Activated naive CD8-positive, alpha-beta T cell (primary cell): ENCODE results near the gene LRR1.
A peak's percentile ranks its signal among the peaks of the same experiment; 100 is the strongest.
"Not testable (repeated sequence)": the region's sequence is repeated elsewhere in the genome, so short reads cannot be mapped to it uniquely, and the experiment has no call there.

Source experiments
- H3K27ac Mint-ChIP-seq: one replicate; pipeline ENCODE4 v1.8.0; 2021; ENCODE audit warnings: mixed read lengths
- H3K27me3 Mint-ChIP-seq: one replicate; pipeline ENCODE4 v1.8.0; 2021; ENCODE audit warnings: mixed read lengths
- H3K36me3 Mint-ChIP-seq: one replicate; pipeline ENCODE4 v1.8.0; 2021; ENCODE audit warnings: mixed read lengths
- H3K4me1 Mint-ChIP-seq: one replicate; pipeline ENCODE4 v1.8.0; 2021; ENCODE audit warnings: low read depth, mixed read lengths
- H3K4me3 Mint-ChIP-seq: one replicate; pipeline ENCODE4 v1.8.0; 2021; ENCODE audit warnings: mild to moderate bottlenecking, mixed read lengths
- H3K9me3 Mint-ChIP-seq: one replicate; pipeline ENCODE4 v1.8.0; 2021; ENCODE audit warnings: low read depth, mixed read lengths

The LRR1 gene

GRCh38 chr14:49637534-49638078 is 38.9 kb downstream of the LRR1 start:
- Mint-ChIP-seq H3K27me3 (no peaks in the 10 kb centered on the region), H3K4me3 (peak overlapping the region; percentile 15)

GRCh38 chr14:49640540-49641417 is 42.0 kb downstream of the LRR1 start:
- Mint-ChIP-seq H3K36me3 (peaks cover 13% of the 10 kb centered on the region), H3K27ac (peak overlapping the region; percentile 36), H3K4me1 (peaks cover 57% of the 10 kb centered on the region)

More at GRCh38 chr14:49637534-49638078, 38.9 kb downstream of the LRR1 start:
- peaks cover 13% of the 10 kb centered on the region for H3K36me3 Mint-ChIP-seq
- H3K27ac Mint-ChIP-seq, result peak overlapping the region; percentile 7
- peaks cover 55% of the 10 kb centered on the region for H3K4me1 Mint-ChIP-seq
- no peaks in the 10 kb centered on the region for H3K9me3 Mint-ChIP-seq

GRCh38 chr14:49641697-49642129 is 43.0 kb downstream of the LRR1 start:
- H3K27ac Mint-ChIP-seq, result peak overlapping the region; percentile 18

More at GRCh38 chr14:49640540-49641417, 42.0 kb downstream of the LRR1 start:
- H3K4me3 Mint-ChIP-seq, result no peak overlapping the region
- no peaks in the 10 kb centered on the region for H3K9me3 Mint-ChIP-seq
- H3K27me3 Mint-ChIP-seq, result no peaks in the 10 kb centered on the region

GRCh38 chr14:49642163-49642562 is 43.4 kb downstream of the LRR1 start:
- Mint-ChIP-seq H3K36me3 (peaks cover 11% of the 10 kb centered on the region), H3K27me3 (no peaks in the 10 kb centered on the region), H3K27ac (peak overlapping the region; percentile 18), H3K4me3 (no peak overlapping the region), H3K9me3 (no peaks in the 10 kb centered on the region), H3K4me1 (peaks cover 47% of the 10 kb centered on the region)

More at GRCh38 chr14:49641697-49642129, 43.0 kb downstream of the LRR1 start:
- Mint-ChIP-seq H3K27me3 (no peaks in the 10 kb centered on the region), H3K36me3 (peaks cover 11% of the 10 kb centered on the region), H3K4me1 (peaks cover 50% of the 10 kb centered on the region), H3K9me3 (no peaks in the 10 kb centered on the region), H3K4me3 (no peak overlapping the region)

- Mint-ChIP-seq H3K27ac (no peak overlapping the region), H3K9me3 (no peaks in the 10 kb centered on the region), H3K4me1 (peaks cover 3% of the 10 kb centered on the region)
Observed at GRCh38 chr14:49653508-49653907, 54.8 kb downstream of the LRR1 start.

GRCh38 chr14:49654511-49654910 is 55.8 kb downstream of the LRR1 start:
- Mint-ChIP-seq H3K9me3 (no peaks in the 10 kb centered on the region), H3K36me3 (peaks cover 3% of the 10 kb centered on the region), H3K4me3 (no peak overlapping the region), H3K4me1 (peaks cover 3% of the 10 kb centered on the region), H3K27me3 (no peaks in the 10 kb centered on the region), H3K27ac (no peak overlapping the region)

More at GRCh38 chr14:49653508-49653907, 54.8 kb downstream of the LRR1 start:
- Mint-ChIP-seq H3K4me3 (no peak overlapping the region), H3K36me3 (peaks cover 3% of the 10 kb centered on the region), H3K27me3 (no peaks in the 10 kb centered on the region)

- H3K36me3 Mint-ChIP-seq, H3K9me3 Mint-ChIP-seq, H3K27ac Mint-ChIP-seq, H3K4me1 Mint-ChIP-seq, H3K4me3 Mint-ChIP-seq, H3K27me3 Mint-ChIP-seq: not testable (repeated sequence)
Observed at GRCh38 chr14:49657500-49657899, 58.8 kb downstream of the LRR1 start.

- Mint-ChIP-seq H3K4me3 (no peak overlapping the region), H3K9me3 (no peaks in the 10 kb centered on the region), H3K4me1 (no peaks in the 10 kb centered on the region), H3K36me3 (peaks cover 5% of the 10 kb centered on the region), H3K27ac (no peak overlapping the region), H3K27me3 (no peaks in the 10 kb centered on the region)
Observed at GRCh38 chr14:49659526-49660455, 61.1 kb downstream of the LRR1 start.
